ENCODE measurements around the gene CDK5RAP1.

- TF ChIP-seq CTCF (conservative IDR thresholded peaks at IDR 0.05; ENCODE audit: low read depth, low read length) (no peak), POLR2A (IDR thresholded peaks at IDR 0.05; ENCODE audit: low read depth, low read length) (no peak), MXI1 (IDR thresholded peaks at IDR 0.05; ENCODE audit: borderline replicate concordance, low read depth, low read length) (no peak), RAD21 (IDR thresholded peaks at IDR 0.05; ENCODE audit: low read length) (no peak), ELK1 (IDR thresholded peaks at IDR 0.05; ENCODE audit: borderline replicate concordance, low read depth, low read length) (no peak), RCOR1 (IDR thresholded peaks at IDR 0.05; ENCODE audit: insufficient replicate concordance, low read length) (no peak), CEBPB (IDR thresholded peaks at IDR 0.05; ENCODE audit: low read depth, low read length) (no peak), MAFK (IDR thresholded peaks at IDR 0.05; ENCODE audit: low read depth, low read length) (no peak), SMC3 (IDR thresholded peaks at IDR 0.05; ENCODE audit: low read depth, low read length) (no peak), FOS (IDR thresholded peaks at IDR 0.05; ENCODE audit: low read depth, low read length) (no peak), CHD1 (IDR thresholded peaks at IDR 0.05; ENCODE audit: low read depth, low read length) (no peak), RFX5 (IDR thresholded peaks at IDR 0.05; ENCODE audit: low read depth, low read length) (no peak)
- TF ChIP-seq, protein P1, sequence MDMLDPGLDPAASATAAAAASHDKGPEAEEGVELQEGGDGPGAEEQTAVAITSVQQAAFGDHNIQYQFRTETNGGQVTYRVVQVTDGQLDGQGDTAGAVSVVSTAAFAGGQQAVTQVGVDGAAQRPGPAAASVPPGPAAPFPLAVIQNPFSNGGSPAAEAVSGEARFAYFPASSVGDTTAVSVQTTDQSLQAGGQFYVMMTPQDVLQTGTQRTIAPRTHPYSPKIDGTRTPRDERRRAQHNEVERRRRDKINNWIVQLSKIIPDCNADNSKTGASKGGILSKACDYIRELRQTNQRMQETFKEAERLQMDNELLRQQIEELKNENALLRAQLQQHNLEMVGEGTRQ (IDR thresholded peaks at IDR 0.05; ENCODE audit: low read depth, low read length) = no peak
Observed at GRCh38 chr20:33438481-33438880, 37.2 kb upstream of the CDK5RAP1 start.

Measured in IMR-90 (cell line).